Measurements from ENCODE around the gene TIGD3. TPM values are rescaled to one million over a fixed set of nuclear protein-coding genes. Genes with fewer than 3 reads are reported as not detected.

TIGD3 gene
- total RNA-seq, 1 donor from 2014 or later: 0.97 TPM

GRCh38 chr11:65400307-65401072, 45.9 kb downstream of the TIGD3 start:
- ATAC-seq (no peak), DNase-seq (no peak)
- intact Hi-C loops (cut with micrococcal nuclease): no loop called here

- no peak for ATAC-seq
- no peak for DNase-seq
- intact Hi-C loops (cut with micrococcal nuclease): no loop called here
Measured at GRCh38 chr11:65401073-65401802, 46.7 kb downstream of the TIGD3 start.

GRCh38 chr11:65401803-65402248, 47.3 kb downstream of the TIGD3 start:
- intact Hi-C loops (cut with micrococcal nuclease): no loop called here
- ATAC-seq (no peak), DNase-seq (no peak)

- DNase-seq: no peak
- intact Hi-C loops (cut with micrococcal nuclease): no loop called here
Measured at GRCh38 chr11:65402790-65403189, 48.2 kb downstream of the TIGD3 start.

GRCh38 chr11:65403607-65404121, 49.1 kb downstream of the TIGD3 start:
- intact Hi-C loops (cut with micrococcal nuclease): no loop called here
- ATAC-seq (peak; percentile 51), DNase-seq (no peak)

More at GRCh38 chr11:65402790-65403189, 48.2 kb downstream of the TIGD3 start:
- ATAC-seq: no peak

GRCh38 chr11:65404210-65404609, 49.7 kb downstream of the TIGD3 start:
- no peak for ATAC-seq
- intact Hi-C loops (cut with micrococcal nuclease): no loop called here
- no peak for DNase-seq

- intact Hi-C loops (cut with micrococcal nuclease): no loop called here
- DNase-seq: no peak
- ATAC-seq: peak; percentile 58
Measured at GRCh38 chr11:65404638-65405339, 50.2 kb downstream of the TIGD3 start.

Other genes starting within 250 kb of the TIGD3 start
- 112 TPM for gene TM7SF2, start 242.9 kb upstream of the TIGD3 start, total RNA-seq
- gene ZNHIT2, start 237.1 kb upstream of the TIGD3 start, total RNA-seq: 5.5 TPM
- gene FAU, start 232.6 kb upstream of the TIGD3 start, total RNA-seq: 724 TPM
- gene MRPL49, start 232.4 kb upstream of the TIGD3 start, total RNA-seq: 33.7 TPM
- 38.6 TPM for gene SYVN1, start 220.2 kb upstream of the TIGD3 start, total RNA-seq
- not detected for gene SPDYC, start 184.5 kb upstream of the TIGD3 start, total RNA-seq
- gene CAPN1, start 172.8 kb upstream of the TIGD3 start, total RNA-seq: 90.1 TPM
- gene POLA2, start 92.8 kb upstream of the TIGD3 start, total RNA-seq: 3.5 TPM
- 13.0 TPM for gene CDC42EP2, start 39.9 kb upstream of the TIGD3 start, total RNA-seq
- 53.9 TPM for gene DPF2, start 20.9 kb upstream of the TIGD3 start, total RNA-seq
- gene SLC25A45, start 27.9 kb downstream of the TIGD3 start, total RNA-seq: 4.6 TPM
- 9.7 TPM for gene FRMD8, start 31.9 kb downstream of the TIGD3 start, total RNA-seq
- gene NEAT1, start 68.0 kb downstream of the TIGD3 start, total RNA-seq: 508 TPM
- 7,191 TPM for gene MALAT1, start 144.3 kb downstream of the TIGD3 start, total RNA-seq
- gene SCYL1, start 170.3 kb downstream of the TIGD3 start, total RNA-seq: 60.4 TPM
- 77.5 TPM for gene LTBP3, start 203.6 kb downstream of the TIGD3 start, total RNA-seq
- gene ZNRD2, start 215.7 kb downstream of the TIGD3 start, total RNA-seq: 25.0 TPM
- 39.3 TPM for gene FAM89B, start 217.8 kb downstream of the TIGD3 start, total RNA-seq
- gene EHBP1L1, start 221.3 kb downstream of the TIGD3 start, total RNA-seq: 57.3 TPM
- gene KCNK7, start 241.0 kb downstream of the TIGD3 start, total RNA-seq: 0.94 TPM

All from left ventricle myocardium superior (tissue), 1 donor.